HG02763 (cell line): ENCODE data around the gene EML2.
"Not testable (repeated sequence)": the region's sequence is repeated elsewhere in the genome, so short reads cannot be mapped to it uniquely, and the experiment has no call there.

Experiments
- ATAC-seq: cut with Tn5 transposase; IDR thresholded peaks from one replicate; pipeline ENCODE4 v1.9.1; 2021; ENCODE audit warnings: mild to moderate bottlenecking, moderate library complexity; ENCODE audit not compliant: unreplicated experiment

EML2 gene

GRCh38 chr19:45638930-45639729 is at the start of gene EML2:
TSS of gene EML2 (minus strand) at chr19:45639397. CDS start at chr19:45639376, 21 bp downstream.
- ATAC-seq: no peak

GRCh38 chr19:45687599-45687998 is 48.4 kb upstream of the EML2 start:
- no peak for ATAC-seq

GRCh38 chr19:45685045-45685444 is 45.8 kb upstream of the EML2 start:
- ATAC-seq: not testable (repeated sequence)

GRCh38 chr19:45682908-45683307 is 43.7 kb upstream of the EML2 start:
- ATAC-seq: no peak

- ATAC-seq: no peak
Measured at GRCh38 chr19:45682117-45682516, 42.9 kb upstream of the EML2 start.

- peak; percentile 72 for ATAC-seq
Measured at GRCh38 chr19:45681391-45682015, 42.3 kb upstream of the EML2 start.

GRCh38 chr19:45677351-45678230 is 38.4 kb upstream of the EML2 start:
- peak; percentile 38 for ATAC-seq

- ATAC-seq: no peak
Measured at GRCh38 chr19:45676851-45677263, 37.7 kb upstream of the EML2 start.

GRCh38 chr19:45674946-45675345 is 35.7 kb upstream of the EML2 start:
- no peak for ATAC-seq

GRCh38 chr19:45670670-45671453 is 31.7 kb upstream of the EML2 start:
- ATAC-seq: peak; percentile 44

GRCh38 chr19:45668342-45668871 is 29.2 kb upstream of the EML2 start:
- no peak for ATAC-seq

- ATAC-seq: no peak
Measured at GRCh38 chr19:45667620-45668341, 28.6 kb upstream of the EML2 start, which contains the start of gene GIPR. TSS of gene GIPR (plus strand) at chr19:45668221. CDS start at chr19:45669521, 1,300 bp downstream.

- no peak for ATAC-seq
Measured at GRCh38 chr19:45664575-45664974, 25.4 kb upstream of the EML2 start.

GRCh38 chr19:45663800-45664199 is 24.6 kb upstream of the EML2 start:
- ATAC-seq: no peak

GRCh38 chr19:45660636-45661035 is 21.4 kb upstream of the EML2 start:
- ATAC-seq: no peak

- ATAC-seq: no peak
Measured at GRCh38 chr19:45659096-45659729, 20.0 kb upstream of the EML2 start.

- no peak for ATAC-seq
Measured at GRCh38 chr19:45657520-45658167, 18.4 kb upstream of the EML2 start.

GRCh38 chr19:45655073-45655472 is 15.9 kb upstream of the EML2 start:
- no peak for ATAC-seq

- no peak for ATAC-seq
Measured at GRCh38 chr19:45653634-45654033, 14.4 kb upstream of the EML2 start.
